GM12892 (cell line): ENCODE data around the gene GULP1.
A peak's percentile ranks its signal among the peaks of the same experiment; 100 is the strongest.

Source experiments
- DNase-seq: peaks from one replicate; pipeline ENCODE4 v3.0.0; 2011; ENCODE audit not compliant: insufficient read length
- FAIRE-seq: peaks from 2 replicates; lab custom pipeline; 2011; peaks lifted over from hg19 to GRCh38; lab: Jason Lieb, UNC
- POLR2A ChIP-seq: IDR thresholded peaks from 2 replicates; pipeline ENCODE4 v1.6.1; 2011; ENCODE audit warnings: low read depth, low read length, control low read depth
- POLR2AphosphoS5 ChIP-seq: IDR thresholded peaks from 2 replicates; pipeline ENCODE4 v1.6.1; 2011; ENCODE audit warnings: low read depth, low read length, control low read depth
- TAF1 ChIP-seq: IDR thresholded peaks from 2 replicates; pipeline ENCODE4 v1.6.1; 2011; ENCODE audit warnings: low read depth, mild to moderate bottlenecking, control low read depth, low read length, borderline replicate concordance

The GULP1 gene

DNA sequence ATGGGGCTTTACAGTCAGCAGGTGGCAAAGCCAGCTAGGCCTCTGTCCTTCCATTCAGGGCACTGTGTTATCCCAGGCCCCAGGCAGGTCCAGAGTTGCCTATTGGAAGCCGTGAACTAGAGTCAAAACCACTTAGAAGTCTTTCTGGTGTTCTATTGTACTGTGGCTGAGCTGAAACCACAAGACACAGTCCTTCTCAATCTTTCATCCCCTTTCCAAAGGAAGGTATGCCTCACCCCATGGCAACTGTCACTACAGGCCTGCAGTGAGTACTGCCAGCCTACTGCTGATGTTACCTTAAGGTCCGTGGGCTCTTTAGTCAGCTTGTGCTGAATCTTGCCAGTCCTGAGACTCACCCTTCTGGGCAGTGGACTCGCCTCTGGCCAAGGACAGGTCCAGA is 181.6 kb downstream of the GULP1 start:
- TF ChIP-seq POLR2AphosphoS5 = no peak
- TF ChIP-seq POLR2A = no peak
- no peak for DNase-seq
- FAIRE-seq = no peak

DNA sequence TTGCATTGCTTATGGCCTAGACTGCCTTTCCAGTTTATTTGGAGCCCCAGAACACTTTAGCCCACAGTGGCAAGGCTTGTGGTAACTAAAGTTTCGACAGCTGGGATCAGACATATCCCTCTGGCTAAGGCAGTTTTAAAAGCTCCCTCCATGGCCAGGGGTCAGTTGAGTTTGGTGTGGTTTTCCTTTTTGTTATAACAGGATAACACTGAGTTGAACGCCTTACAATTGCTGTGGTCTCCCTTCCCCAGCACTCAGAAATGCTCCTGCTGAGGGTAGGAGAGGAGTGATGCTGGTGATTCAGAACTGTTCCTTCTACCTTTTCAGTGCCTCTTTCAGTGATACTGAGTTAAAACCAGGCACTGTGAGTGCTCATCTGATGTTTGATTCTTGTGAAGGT is 182.6 kb downstream of the GULP1 start:
- FAIRE-seq = no peak

DNA sequence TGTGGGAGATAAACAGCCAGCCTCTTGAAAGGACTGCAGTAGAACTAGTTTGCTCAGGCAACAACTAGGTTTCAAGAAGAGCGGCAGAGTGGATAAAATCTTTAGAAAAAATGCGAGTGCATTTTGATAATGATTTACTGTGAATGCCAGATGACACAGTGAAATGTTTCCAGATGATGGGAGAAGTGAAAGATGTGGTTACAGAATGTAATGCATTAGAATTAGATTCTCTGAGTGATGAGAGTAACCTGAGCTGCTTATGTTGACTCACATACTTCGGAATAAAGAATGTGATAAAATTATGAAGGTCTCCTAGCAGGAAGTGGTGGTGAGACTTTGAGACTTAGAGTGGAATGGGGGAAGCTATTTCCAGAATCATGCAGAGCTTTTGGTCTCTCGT is 184.3 kb downstream of the GULP1 start:
- no peak for DNase-seq
- TF ChIP-seq POLR2A (no peak), TAF1 (no peak), POLR2AphosphoS5 (no peak)
- no peak for FAIRE-seq

More for the DNA sequence above, 182.6 kb downstream of the GULP1 start:
- no peak for DNase-seq
- TF ChIP-seq POLR2AphosphoS5 (no peak), TAF1 (no peak), POLR2A (no peak)

DNA sequence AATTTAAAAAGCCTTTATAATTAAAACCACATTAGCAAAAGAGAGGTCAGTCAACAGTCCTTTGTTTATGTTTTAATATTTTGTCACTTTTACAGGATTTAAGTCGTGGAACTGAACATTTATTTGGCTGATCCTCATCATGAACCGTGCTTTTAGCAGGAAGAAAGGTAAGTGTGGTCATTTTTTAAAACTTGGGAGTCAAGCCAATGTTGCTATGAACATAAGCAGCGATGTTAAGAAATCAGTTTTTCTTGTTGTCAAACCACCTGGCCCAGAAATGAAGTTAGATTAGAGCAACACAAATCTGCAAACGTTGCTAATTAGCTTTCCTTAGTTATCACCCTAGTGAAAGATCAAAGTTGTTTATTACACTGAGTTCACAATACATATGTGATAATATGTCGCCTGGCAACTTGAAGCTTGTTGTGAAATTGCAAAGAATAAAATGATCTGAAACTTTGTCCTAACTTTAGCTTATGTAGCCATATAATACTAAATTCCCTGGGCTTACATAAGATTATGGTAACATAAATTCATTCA is 186.0 kb downstream of the GULP1 start:
- no peak for FAIRE-seq
- TF ChIP-seq TAF1 (no peak), POLR2A (no peak), POLR2AphosphoS5 (no peak)
- no peak for DNase-seq

DNA sequence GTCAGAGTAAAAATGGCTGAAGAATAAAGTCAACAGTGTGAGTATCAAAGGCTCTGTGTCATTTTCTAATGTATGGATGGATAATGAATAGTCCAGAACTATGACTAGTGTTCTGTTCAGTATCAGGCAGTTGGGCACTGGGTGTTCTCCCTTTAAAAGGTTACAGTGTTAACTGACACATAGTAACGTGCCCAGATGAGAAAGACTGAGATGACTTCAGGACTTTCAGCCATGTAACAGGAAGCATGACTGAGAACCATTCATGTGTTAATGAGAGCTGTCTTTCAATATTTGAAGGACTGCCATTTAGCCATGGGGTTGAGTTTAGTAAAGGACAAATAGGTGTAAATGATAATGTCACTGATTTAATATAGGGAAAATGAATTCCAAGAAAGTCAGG is 187.1 kb downstream of the GULP1 start:
- no peak for TF ChIP-seq POLR2AphosphoS5
- no peak for TF ChIP-seq TAF1
- no peak for TF ChIP-seq POLR2A
- FAIRE-seq (peak; percentile 14), DNase-seq (no peak)

DNA sequence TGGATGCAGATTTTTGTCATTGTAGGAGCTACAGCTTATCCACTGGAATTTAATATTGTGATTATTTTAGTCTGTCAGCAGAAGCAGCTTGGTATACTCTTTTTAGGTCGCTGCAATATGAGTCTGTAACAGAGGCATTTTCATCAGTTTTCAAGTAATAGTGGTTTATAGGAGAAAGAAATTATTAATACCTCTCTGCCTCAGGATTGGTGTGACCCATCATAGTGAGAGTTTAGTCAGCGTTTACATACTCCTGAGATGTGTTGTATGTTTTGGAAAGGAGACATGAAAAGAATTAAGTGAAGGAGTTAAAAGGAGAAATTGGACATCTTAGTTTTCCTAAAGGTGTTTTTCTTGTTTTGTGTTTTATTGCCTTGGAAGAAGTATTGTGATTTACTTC is 189.8 kb downstream of the GULP1 start:
- DNase-seq = no peak
- TF ChIP-seq POLR2A = no peak
- no peak for TF ChIP-seq TAF1
- no peak for TF ChIP-seq POLR2AphosphoS5
- FAIRE-seq = no peak

DNA sequence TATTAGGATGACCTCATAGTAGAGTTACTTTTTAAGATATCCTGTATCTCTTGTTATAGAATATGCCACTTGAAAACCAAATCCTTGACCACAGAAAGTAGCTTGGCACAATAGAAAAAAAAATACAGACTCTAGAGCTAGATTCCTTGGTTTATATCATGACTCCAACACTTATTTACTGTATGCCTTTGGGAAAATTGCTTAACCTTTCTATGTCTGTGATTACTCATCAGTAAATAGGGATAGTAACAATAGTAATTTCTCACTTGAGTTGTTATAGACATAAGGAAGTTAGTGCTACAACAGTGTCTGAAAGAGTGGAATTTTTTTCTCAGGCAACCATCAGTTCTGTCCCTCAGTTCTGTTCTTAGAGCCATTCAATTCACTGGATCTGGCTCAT is 193.8 kb downstream of the GULP1 start:
- no peak for DNase-seq
- TF ChIP-seq POLR2A = no peak
- no peak for TF ChIP-seq TAF1
- TF ChIP-seq POLR2AphosphoS5 = no peak
- FAIRE-seq = no peak

DNA sequence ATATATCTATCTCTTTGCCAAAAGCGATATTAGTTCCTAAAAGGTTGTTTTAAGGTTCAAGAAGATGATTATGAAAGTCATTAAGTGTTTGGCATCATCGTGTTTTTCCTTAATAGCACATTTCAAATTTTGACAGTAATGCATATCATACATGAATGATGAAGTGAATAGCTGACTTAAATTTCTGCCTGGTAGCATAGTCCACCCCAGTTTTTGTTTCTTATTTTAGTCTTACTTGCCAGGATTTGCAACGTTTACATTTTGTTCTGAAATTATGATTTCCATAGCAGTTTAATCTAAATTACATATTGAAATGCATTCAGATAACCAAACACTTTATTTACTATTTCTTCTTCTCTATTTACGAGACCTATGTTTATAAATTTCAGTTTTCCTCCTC is 201.1 kb downstream of the GULP1 start:
- TF ChIP-seq POLR2A (no peak), TAF1 (no peak), POLR2AphosphoS5 (no peak)
- FAIRE-seq (no peak), DNase-seq (no peak)

DNA sequence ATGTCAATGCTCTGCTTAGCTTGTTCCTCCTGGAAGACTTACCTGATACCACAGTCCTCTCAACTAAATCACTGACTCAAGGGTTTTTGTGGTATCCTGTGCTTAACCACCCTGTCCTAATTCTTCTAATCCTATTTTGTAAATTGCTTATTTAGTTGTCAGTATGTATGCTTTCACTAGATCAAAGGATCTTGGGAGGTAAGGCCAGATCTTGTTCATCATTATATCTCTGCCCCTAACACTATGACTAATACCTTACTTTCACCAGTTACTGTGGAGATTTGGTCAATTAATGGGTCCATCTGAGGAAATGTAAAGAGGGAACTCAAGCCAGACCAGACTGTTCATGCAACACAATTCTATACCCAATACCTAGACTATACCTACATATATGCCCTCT is 203.2 kb downstream of the GULP1 start:
- DNase-seq = no peak
- no peak for FAIRE-seq
- TF ChIP-seq POLR2AphosphoS5 = no peak
- no peak for TF ChIP-seq TAF1
- TF ChIP-seq POLR2A = no peak

DNA sequence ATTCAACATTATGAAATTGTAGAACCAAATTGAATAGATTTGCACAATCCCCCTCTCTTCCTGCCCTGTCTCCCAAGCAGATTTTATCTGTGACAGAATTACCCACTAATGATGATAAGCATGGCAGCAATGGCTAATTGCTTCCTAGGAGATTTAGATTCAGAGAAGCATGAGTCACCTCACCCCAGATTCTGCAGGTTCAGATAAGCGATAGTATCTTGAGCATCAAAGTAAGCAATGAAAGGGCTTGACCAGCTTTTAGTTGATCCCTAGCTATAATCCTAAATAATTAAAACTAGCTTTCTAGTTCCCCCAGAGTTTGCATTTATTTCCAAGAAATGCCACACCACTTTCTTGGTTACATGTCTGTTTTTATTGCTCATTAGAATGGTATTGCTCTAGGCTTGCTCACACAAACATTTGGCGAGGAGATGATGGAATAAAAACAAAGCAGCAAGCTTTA is 204.3 kb downstream of the GULP1 start:
- no peak for FAIRE-seq
- DNase-seq = no peak
- no peak for TF ChIP-seq POLR2A
- no peak for TF ChIP-seq TAF1

DNA sequence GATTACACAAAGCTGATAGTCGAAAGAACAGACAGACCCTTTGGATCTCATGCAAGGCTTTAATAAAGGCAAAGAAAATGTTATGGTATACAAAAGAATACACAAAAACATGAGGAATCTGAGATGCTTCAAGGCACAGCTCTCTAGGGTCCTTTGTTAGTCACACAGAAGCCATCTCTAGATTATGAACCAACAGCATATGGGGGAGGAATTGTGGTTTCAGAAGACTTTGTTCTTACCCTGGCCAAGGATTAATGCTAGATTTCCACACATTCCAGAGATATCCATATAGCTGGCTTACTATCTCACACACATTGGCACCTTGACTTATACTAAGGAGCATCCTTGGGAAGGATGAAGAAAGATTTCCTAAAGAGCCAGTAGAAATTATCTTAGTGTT is 206.1 kb downstream of the GULP1 start:
- no peak for DNase-seq
- TF ChIP-seq POLR2AphosphoS5 (no peak), TAF1 (no peak), POLR2A (no peak)
- FAIRE-seq = no peak

DNA sequence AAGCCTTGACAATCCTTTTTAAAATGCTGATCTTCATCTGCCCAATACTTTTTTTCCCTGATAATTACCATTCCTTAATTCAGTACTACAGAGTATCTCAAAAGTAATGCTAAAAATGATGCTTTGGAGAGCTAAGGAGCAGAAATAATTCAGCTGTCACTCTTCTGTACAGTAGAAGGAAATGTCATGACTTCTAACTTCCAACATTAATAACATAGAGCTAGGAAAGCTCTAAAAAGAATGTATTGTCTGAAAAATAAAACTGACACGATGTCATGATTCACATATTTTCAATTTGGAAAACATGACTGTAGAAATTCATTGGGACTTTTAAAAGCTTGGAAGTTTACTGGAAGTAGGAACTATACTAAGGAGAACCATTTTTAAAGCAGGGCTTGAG is 212.3 kb downstream of the GULP1 start:
- FAIRE-seq (no peak), DNase-seq (no peak)
- TF ChIP-seq POLR2AphosphoS5 = no peak
- TF ChIP-seq POLR2A = no peak
- no peak for TF ChIP-seq TAF1
